ENCODE data around the gene CTSZ. TPM values are rescaled to one million over a fixed set of nuclear protein-coding genes. Genes with fewer than 3 reads are reported as not detected.

CTSZ gene
- total RNA-seq, 4 donors from 2014 or later = 150 to 496 (median 222) TPM

DNA sequence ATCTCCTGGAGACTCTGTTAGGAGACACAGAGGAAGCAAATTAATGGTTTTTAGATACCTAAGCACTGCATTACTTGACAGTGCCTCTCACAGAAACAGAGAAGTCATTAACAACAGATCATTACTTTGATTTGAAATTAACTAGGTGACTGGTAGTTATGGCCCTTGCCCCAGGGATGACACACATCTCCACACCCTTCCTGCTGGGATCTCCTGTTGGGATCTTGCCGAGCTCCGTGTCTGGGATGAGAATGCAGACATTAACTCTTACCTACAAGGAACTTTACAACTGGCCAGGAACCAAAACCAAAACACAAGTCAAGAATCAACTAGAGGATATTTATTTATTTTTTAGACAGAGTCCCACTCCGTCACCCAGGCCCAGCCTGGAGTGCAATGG lies 37.7 kb upstream of the CTSZ start:
- TF ChIP-seq, protein P1, sequence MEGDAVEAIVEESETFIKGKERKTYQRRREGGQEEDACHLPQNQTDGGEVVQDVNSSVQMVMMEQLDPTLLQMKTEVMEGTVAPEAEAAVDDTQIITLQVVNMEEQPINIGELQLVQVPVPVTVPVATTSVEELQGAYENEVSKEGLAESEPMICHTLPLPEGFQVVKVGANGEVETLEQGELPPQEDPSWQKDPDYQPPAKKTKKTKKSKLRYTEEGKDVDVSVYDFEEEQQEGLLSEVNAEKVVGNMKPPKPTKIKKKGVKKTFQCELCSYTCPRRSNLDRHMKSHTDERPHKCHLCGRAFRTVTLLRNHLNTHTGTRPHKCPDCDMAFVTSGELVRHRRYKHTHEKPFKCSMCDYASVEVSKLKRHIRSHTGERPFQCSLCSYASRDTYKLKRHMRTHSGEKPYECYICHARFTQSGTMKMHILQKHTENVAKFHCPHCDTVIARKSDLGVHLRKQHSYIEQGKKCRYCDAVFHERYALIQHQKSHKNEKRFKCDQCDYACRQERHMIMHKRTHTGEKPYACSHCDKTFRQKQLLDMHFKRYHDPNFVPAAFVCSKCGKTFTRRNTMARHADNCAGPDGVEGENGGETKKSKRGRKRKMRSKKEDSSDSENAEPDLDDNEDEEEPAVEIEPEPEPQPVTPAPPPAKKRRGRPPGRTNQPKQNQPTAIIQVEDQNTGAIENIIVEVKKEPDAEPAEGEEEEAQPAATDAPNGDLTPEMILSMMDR (IDR thresholded peaks at IDR 0.05; ENCODE audit: low read depth) = no peak

DNA sequence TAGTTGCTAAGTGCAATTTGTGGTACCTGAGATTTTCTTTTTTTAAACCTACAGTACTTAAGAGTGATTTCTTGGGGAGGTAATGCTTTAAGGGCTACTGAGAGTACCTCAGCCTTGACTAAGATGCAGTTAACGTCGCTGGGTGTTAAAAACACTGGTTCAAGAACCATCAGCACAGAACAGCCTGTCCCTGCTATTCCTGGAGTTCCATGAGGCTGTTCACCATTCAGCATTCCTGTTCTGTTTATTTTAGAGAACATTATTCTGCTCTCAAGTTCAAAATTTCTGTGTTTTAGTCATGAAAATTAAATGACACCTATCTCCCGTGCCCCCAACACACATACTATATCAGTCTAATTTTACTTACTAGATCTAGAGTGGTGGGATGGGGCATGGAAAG lies 37.2 kb upstream of the CTSZ start:
- TF ChIP-seq, protein P1 (IDR thresholded peaks at IDR 0.05; ENCODE audit: low read depth) = no peak

DNA sequence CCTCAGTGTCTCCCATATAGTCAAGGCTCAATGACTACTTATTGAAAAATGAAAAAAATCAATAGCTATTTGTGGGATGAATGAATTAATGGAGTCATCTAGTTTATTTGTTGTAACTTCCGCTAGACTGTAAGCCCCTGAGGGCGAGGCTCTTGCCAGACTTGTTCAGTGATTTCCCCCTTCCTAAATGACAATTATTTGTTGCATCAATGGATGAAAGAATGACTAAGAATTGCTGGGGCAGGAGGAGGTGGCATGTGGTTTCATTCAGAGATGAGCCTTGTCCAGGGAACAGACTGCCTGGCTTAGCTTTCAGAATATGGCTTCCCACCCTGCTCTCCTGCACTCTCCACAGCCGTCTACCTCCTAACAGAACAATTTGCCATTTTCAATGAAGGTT lies 36.6 kb upstream of the CTSZ start:
- TF ChIP-seq, protein P1 (IDR thresholded peaks at IDR 0.05; ENCODE audit: low read depth) = no peak

DNA sequence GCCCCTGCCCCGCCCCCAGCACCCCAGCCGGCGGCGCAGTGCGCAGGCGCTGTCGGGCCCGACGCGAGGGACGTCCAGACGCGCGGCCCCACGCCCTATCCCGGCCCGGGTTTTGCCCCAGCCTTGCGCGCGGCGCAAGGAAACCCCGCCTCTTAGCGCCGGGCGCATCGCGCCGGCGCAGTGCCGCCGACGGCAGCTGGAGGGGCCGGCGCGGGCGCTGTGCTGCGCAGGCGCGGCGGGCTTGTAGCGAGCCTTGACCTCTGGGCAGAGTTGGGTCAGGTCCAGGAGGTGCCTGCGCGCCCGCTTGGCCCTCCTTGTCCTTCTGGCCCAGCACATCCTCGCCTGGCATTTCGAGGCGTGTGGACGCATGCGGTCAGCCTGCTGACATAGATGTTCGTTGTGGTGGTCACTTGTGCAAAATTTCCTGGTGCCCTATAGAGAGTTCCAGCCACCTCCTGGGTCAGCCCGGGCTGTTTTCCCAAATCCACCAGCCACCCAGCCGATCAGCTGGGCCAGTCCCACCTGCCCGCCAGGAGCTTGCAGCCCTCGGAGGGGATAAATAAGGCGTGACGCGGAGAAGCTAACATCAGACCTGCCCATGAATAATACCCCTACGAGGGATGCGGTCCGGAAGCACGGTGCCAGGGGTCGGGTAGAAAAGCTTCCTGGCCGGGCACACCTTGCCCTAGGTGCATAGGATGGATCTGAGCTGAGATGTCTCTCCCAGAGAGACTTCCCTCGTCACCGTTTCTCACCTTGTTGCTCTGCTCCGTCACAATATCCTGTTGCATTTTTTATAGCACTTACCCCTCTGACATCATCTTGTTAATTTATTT lies 36.0 kb upstream of the CTSZ start:
- TF ChIP-seq, protein P1 (IDR thresholded peaks at IDR 0.05; ENCODE audit: low read depth) = no peak

DNA sequence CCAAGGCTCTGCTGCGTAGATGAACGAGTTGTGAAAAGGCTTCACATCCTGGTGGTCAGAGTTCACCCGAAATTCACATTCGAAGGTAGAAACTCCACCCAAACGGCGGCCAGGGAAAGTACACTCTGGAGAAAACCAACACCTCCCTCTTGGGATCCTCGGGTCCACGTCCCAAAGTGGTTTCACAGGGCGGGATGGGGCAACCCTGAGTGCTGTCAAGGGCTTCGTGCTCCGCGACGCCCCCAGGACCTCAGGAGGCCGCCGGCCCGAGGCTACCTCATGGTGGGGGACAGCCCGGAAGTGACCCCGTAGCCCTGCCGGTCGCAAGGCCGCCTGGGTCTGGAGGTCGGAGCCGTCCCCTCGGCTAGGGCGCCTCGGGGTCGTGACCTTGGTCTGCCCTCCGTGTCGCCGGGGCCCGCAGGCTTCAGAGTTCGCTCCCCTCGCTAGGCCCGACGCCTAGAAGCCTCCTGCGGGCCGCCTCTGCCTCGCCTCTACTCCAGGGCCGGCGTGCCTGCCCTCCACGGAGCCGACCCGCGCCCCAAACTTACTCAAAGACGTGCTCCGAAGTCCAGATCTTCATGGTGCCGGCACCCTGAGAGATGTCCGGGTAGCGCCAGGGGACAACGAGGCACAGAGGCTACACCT lies 35.2 kb upstream of the CTSZ start, which contains the start of gene PRELID3B:
Gene PRELID3B, minus strand, starts transcription at position 636 of the 645 bp plus-strand sequence. Its CDS starts 56 bp downstream, at position 580.
- TF ChIP-seq, protein P1 (IDR thresholded peaks at IDR 0.05; ENCODE audit: low read depth) = no peak

DNA sequence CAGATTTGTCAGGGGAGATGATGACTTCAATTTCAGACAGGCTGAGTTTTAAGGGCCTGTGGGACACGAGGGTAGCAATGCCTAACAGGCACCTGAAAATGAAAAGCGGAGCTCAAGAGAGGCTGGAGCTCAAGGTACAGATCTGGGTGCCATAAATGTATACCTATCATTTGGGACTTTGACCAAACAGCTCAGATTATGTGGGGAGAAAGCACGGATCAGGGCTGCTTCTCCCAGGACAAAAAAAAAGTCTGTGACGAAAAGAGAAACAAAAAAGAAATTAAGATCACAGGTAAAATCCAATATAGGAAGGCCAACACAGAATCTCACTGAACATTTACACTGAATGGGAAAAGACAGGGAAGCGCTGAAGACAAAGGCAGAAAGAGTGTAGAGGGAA lies 33.6 kb upstream of the CTSZ start:
- TF ChIP-seq, protein P1 (IDR thresholded peaks at IDR 0.05; ENCODE audit: low read depth) = no peak

DNA sequence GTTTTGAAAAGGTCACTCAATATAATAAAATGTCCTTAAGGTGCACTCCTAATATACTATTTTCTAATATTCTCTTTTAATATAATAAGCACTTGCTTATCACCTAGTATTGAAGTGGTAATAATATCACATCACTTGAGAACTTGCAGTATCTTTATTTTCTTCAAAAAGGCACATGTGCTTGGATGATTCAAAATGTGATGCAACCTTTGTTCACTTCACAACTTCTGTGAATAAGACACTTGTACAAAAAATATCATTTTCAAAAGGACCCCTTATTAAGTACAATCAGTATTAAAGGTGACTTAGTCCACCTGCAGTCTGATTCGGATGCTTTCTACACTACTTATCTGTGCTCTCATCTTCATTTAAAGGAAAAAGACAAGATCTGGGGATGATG lies 32.2 kb upstream of the CTSZ start:
- TF ChIP-seq, protein P1 (IDR thresholded peaks at IDR 0.05; ENCODE audit: low read depth) = no peak

Measured in subcutaneous adipose tissue (tissue), 4 donors.